ENCODE data around the gene SUPT6H. TPM values are rescaled to one million over a fixed set of nuclear protein-coding genes. Genes with fewer than 3 reads are reported as not detected.
"Not testable (repeated sequence)": the region's sequence is repeated elsewhere in the genome, so short reads cannot be mapped to it uniquely, and the experiment has no call there.

Gene SUPT6H
- total and polyA plus RNA-seq, 2 of the 8 experiments (the other 6 are each of a cell fraction or from before 2014, with no cell fraction given) = 32.0 to 59.9 TPM

DNA sequence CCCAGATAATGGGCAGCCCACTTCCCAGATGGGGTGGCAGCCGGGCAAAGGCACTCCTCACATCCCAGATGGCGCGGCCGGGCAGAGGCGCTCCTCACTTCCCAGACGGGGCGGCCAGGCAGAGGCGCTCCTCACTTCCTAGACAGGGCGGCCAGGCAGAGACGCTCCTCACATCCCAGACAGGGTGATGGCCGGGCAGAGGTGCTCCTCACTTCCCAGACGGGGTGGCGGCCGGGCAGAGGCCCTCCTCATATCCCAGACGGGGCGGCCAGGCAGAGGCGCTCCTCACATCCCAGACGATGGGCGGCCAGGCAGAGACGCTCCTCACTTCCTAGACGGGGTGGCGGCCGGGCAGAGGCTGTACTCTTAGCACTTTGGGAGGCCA lies 2.5 kb upstream of the SUPT6H start:
- H3K23ac ChIP-seq (ENCODE audit: insufficient read length); H4K20me1 ChIP-seq (replicated peaks in 1 of 2; ENCODE audit: control insufficient read depth in 1 of 2, insufficient read depth in 2 of 2, low read length in 2 of 2); H2AK5ac ChIP-seq (ENCODE audit: low read depth, low read length); H3K18ac ChIP-seq (ENCODE audit: extremely low read depth, low read length); H3K4me1 ChIP-seq (replicated peaks in 1 of 4; ENCODE audit: control insufficient read depth in 3 of 4, insufficient read depth in 4 of 4, low read length in 3 of 4); H3K56ac ChIP-seq (replicated peaks; ENCODE audit: insufficient read length, low read depth, low read length); H3K9ac ChIP-seq (replicated peaks in 1 of 4; ENCODE audit: extremely low read depth in 1 of 4, low read depth in 3 of 4, low read length in 3 of 4); FAIRE-seq; H3K4me3 ChIP-seq (ENCODE audit: extremely low read depth in 1 of 4, insufficient read depth in 2 of 4, low read depth in 3 of 4, low read length in 4 of 4); H4K5ac ChIP-seq (ENCODE audit: insufficient read length, low read depth, low read length); H4K8ac ChIP-seq (ENCODE audit: extremely low read depth, insufficient read depth, low read length); H2BK12ac ChIP-seq (ENCODE audit: low read depth, low read length); DNase-seq (ENCODE audit: low read depth in 1 of 2, low spot score in 2 of 2); H2BK120ac ChIP-seq (replicated peaks; ENCODE audit: low read depth, low read length); H3K4me2 ChIP-seq (ENCODE audit: insufficient read depth in 1 of 2, low read depth in 2 of 2, low read length in 2 of 2); H2BK15ac ChIP-seq (ENCODE audit: low read length); H3K23me2 ChIP-seq (ENCODE audit: low read depth, low read length); H3K27ac ChIP-seq (ENCODE audit: low read depth, low read length); H4K91ac ChIP-seq (replicated peaks; ENCODE audit: insufficient read length, low read length); H2BK5ac ChIP-seq (ENCODE audit: low read depth, low read length); CTCF ChIA-PET (ENCODE audit: partially characterized antibody); H3K4ac ChIP-seq (replicated peaks; ENCODE audit: insufficient read length, low read depth, low read length); H2AFZ ChIP-seq (ENCODE audit: low read length); H3K27me3 ChIP-seq (replicated peaks in 1 of 4; ENCODE audit: control insufficient read depth in 3 of 4, extremely low read depth in 1 of 4, insufficient read depth in 3 of 4, low read length in 3 of 4); H2BK20ac ChIP-seq (ENCODE audit: low read length); H3K79me1 ChIP-seq (ENCODE audit: low read depth, low read length); H3K14ac ChIP-seq (ENCODE audit: insufficient read length): not testable (repeated sequence)
- Histone ChIP-seq H3K79me2 (ENCODE audit: control insufficient read depth in 1 of 2, insufficient read depth in 2 of 2, low read length in 2 of 2) (peaks cover 17 to 56% of the 10 kb centered on the region in 2 experiments; a peak in 3 of 4 replicates), H3K36me3 (ENCODE audit: control insufficient read depth in 2 of 4, insufficient read depth in 4 of 4, low read length in 3 of 4) (peaks cover 0 to 25% (median 9%) of the 10 kb centered on the region in 4 experiments; a peak in 5 of 8 replicates), H3K9me3 (ENCODE audit: insufficient read depth in 2 of 2, low read depth in 1 of 2, low read length in 1 of 2) (peaks cover 0 to 17% of the 10 kb centered on the region in 2 experiments; a peak in 3 of 4 replicates)
- WGBS, 2 experiments (ENCODE audit: extremely low coverage in 1 of 2, insufficient coverage in 1 of 2, insufficient read length in 1 of 2, insufficient replicate concordance in 2 of 2, low coverage in 1 of 2, low lambda C conversion rate in 2 of 2, missing lambda C conversion rate in 1 of 2) = 95% methylated on average over 23 of the region's 23 CpGs; no CpG with 5 or more reads in 1 of the 2 experiments
- POLR2A ChIA-PET (ENCODE audit: partially characterized antibody) = interaction anchor here (1.3 kb wide), 1 partner anchor 9 kb away, joined by 3 read pairs; no protein-coding TSS in a partner anchor

All from H1 (cell line).